GM23338 (cell line): ENCODE results near the gene GALNT7. TPM values are rescaled to one million over a fixed set of nuclear protein-coding genes. Genes with fewer than 3 reads are reported as not detected.

Experiments
- ATAC-seq: fragments of 200-7000 bp; cut with Tn5 transposase; 3 replicates; pipeline ENCODE4 v1.9.1; 2020
- DNase-seq: peaks from one replicate; pipeline ENCODE4 v3.0.0-alpha.2; 2015; ENCODE audit warnings: low spot score
- H2AFZ ChIP-seq: fragments of 200-600 bp; sonication (generic); 2 replicates; pipeline ENCODE4 v1.8.0; 2016; ENCODE audit warnings: antibody characterized with exemption, mild to moderate bottlenecking, moderate library complexity
- H3F3A ChIP-seq: fragments of 200-600 bp; sonication (generic); replicated peaks from 2 replicates; pipeline ENCODE4 v1.8.0; 2017; ENCODE audit warnings: antibody characterized with exemption, mixed run types, low read depth
- H3K27ac ChIP-seq: fragments of 200-600 bp; sonication (generic); 2 replicates; pipeline ENCODE4 v1.6.1; 2016; ENCODE audit warnings: low read depth
- H3K27me3 ChIP-seq: fragments of 200-600 bp; sonication (generic); 2 replicates; pipeline ENCODE4 v1.8.0; 2016; ENCODE audit warnings: mild to moderate bottlenecking, mixed run types, moderate library complexity; ENCODE audit not compliant: insufficient read depth
- H3K36me3 ChIP-seq: fragments of 200-600 bp; sonication (generic); 2 replicates; pipeline ENCODE4 v1.8.0; 2016; ENCODE audit warnings: mild to moderate bottlenecking; ENCODE audit not compliant: insufficient read depth
- H3K4me1 ChIP-seq: fragments of 200-600 bp; sonication (generic); 2 replicates; pipeline ENCODE4 v1.8.0; 2016; ENCODE audit warnings: mild to moderate bottlenecking, moderate library complexity; ENCODE audit not compliant: insufficient read depth
- H3K4me2 ChIP-seq: fragments of 200-600 bp; sonication (generic); 2 replicates; pipeline ENCODE4 v1.7.1; 2017; ENCODE audit warnings: mixed run types
- H3K4me3 ChIP-seq: fragments of 200-600 bp; sonication (generic); 2 replicates; pipeline ENCODE4 v1.6.1; 2016; ENCODE audit warnings: mixed run types
- H3K79me2 ChIP-seq: fragments of 200-600 bp; sonication (generic); replicated peaks from 2 replicates; pipeline ENCODE4 v1.8.0; 2017; ENCODE audit warnings: mild to moderate bottlenecking; ENCODE audit not compliant: insufficient read depth
- H3K9me2 ChIP-seq: fragments of 200-600 bp; sonication (generic); 2 replicates; pipeline ENCODE4 v1.8.0; 2017; ENCODE audit not compliant: insufficient read depth
- H4K20me1 ChIP-seq: fragments of 200-600 bp; sonication (generic); replicated peaks from 2 replicates; pipeline ENCODE4 v1.8.0; 2017; ENCODE audit warnings: mild to moderate bottlenecking; ENCODE audit not compliant: insufficient read depth
- H3K27ac Mint-ChIP-seq: 2 replicates; pipeline ENCODE4 v1.8.0; 2020; ENCODE audit warnings: inconsistent platforms, mild to moderate bottlenecking, moderate library complexity, mixed read lengths
- H3K27me3 Mint-ChIP-seq: 3 replicates; pipeline ENCODE4 v1.8.0; 2022; ENCODE audit warnings: low read depth, mild to moderate bottlenecking, moderate library complexity, mixed read lengths, inconsistent platforms; ENCODE audit not compliant: insufficient read depth, poor library complexity
- H3K36me3 Mint-ChIP-seq: 3 replicates; pipeline ENCODE4 v1.8.0; 2021; ENCODE audit warnings: low read depth, mild to moderate bottlenecking, inconsistent platforms, moderate library complexity, mixed read lengths
- H3K4me1 Mint-ChIP-seq: 3 replicates; pipeline ENCODE4 v1.8.0; 2020; ENCODE audit warnings: mild to moderate bottlenecking, inconsistent platforms, mixed read lengths
- H3K4me3 Mint-ChIP-seq: 3 replicates; pipeline ENCODE4 v1.8.0; 2021; ENCODE audit warnings: moderate library complexity, mild to moderate bottlenecking, inconsistent platforms, mixed read lengths
- H3K9me3 Mint-ChIP-seq: 3 replicates; pipeline ENCODE4 v1.8.0; 2020; ENCODE audit warnings: moderate library complexity, mild to moderate bottlenecking, inconsistent platforms, mixed read lengths
- CREB1 ChIP-seq: fragments of 250-450 bp; sonication (Bioruptor Pico); IDR thresholded peaks from 2 replicates; pipeline ENCODE4 v1.5.0; 2020; ENCODE audit warnings: low read depth, mild to moderate bottlenecking, moderate library complexity
- EZH2 ChIP-seq: fragments of 200-600 bp; sonication (generic); IDR thresholded peaks from one replicate; pipeline ENCODE4 v1.8.0; 2017; ENCODE audit warnings: antibody characterized with exemption, mild to moderate bottlenecking, low read depth; ENCODE audit not compliant: unreplicated experiment
- EZH2phosphoT487 ChIP-seq: fragments of 200-600 bp; sonication (generic); IDR thresholded peaks from one replicate; pipeline ENCODE4 v1.8.1; 2018; ENCODE audit warnings: antibody characterized with exemption; ENCODE audit not compliant: unreplicated experiment
- JUNB ChIP-seq: IDR thresholded peaks from one replicate; pipeline ENCODE4 v1.6.1; 2016; ENCODE audit warnings: antibody characterized with exemption; ENCODE audit not compliant: unreplicated experiment
- NANOG ChIP-seq: IDR thresholded peaks from 2 replicates; pipeline ENCODE4 v1.6.1; 2016; ENCODE audit warnings: antibody characterized with exemption, borderline replicate concordance
- POLR2AphosphoS5 ChIP-seq: IDR thresholded peaks from 2 replicates; pipeline ENCODE4 v1.6.1; 2016; ENCODE audit warnings: antibody characterized with exemption, low read depth
- STAT1 ChIP-seq: IDR thresholded peaks from one replicate; pipeline ENCODE4 v1.6.1; 2016; ENCODE audit warnings: antibody characterized with exemption; ENCODE audit not compliant: unreplicated experiment
- ZNF114 ChIP-seq: fragments of 250-450 bp; sonication (Bioruptor Pico); IDR thresholded peaks from 2 replicates; pipeline ENCODE4 v1.5.0; 2020; ENCODE audit warnings: mild to moderate bottlenecking, moderate library complexity
- ZNF331 ChIP-seq: fragments of 250-450 bp; sonication (Bioruptor Pico); IDR thresholded peaks from 2 replicates; pipeline ENCODE4 v1.5.0; 2020; ENCODE audit warnings: low read depth, mild to moderate bottlenecking, moderate library complexity
- polyA plus RNA-seq: library from polyadenylated mRNA; unstranded; fragments of >200 nt; fragmentation: Nextera tagmentation; extraction: Ambion mirVana; gene quantifications from 2 replicates; pipeline ENCODE4 v1.2.1, GENCODE V29; 2016
- total RNA-seq: library from RNA; depleted of rRNA; stranded (reverse); fragments of >200 nt; shearing (Covaris generic); gene quantifications from 2 replicates; pipeline ENCODE4 v1.2.3, GENCODE V29; 2014
- TF ChIP-seq, protein P1 (sequence below): IDR thresholded peaks from one replicate; pipeline ENCODE4 v1.6.1; 2018; ENCODE audit warnings: antibody characterized with exemption; ENCODE audit not compliant: unreplicated experiment
- TF ChIP-seq, protein P2 (sequence below): IDR thresholded peaks from 2 replicates; pipeline ENCODE4 v1.6.1; 2016; ENCODE audit warnings: antibody characterized with exemption
- TF ChIP-seq, protein P3 (sequence below), 2 experiments: fragments of 200-600 bp in 1 of 2; sonication (generic) in 1 of 2; conservative IDR thresholded peaks; 2 replicates each; pipeline versions ENCODE4 v1.5.1 to v1.6.1; 2016 to 2017; ENCODE audit warnings: antibody characterized with exemption in 2 of 2, low read depth in 2 of 2, mild to moderate bottlenecking in 2 of 2, moderate library complexity in 1 of 2
- TF ChIP-seq, protein P4 (sequence below): fragments of 250-450 bp; sonication (Bioruptor Pico); IDR thresholded peaks from 2 replicates; pipeline ENCODE4 v1.5.0; 2020; ENCODE audit warnings: mild to moderate bottlenecking, moderate library complexity

GALNT7 gene
- total and polyA plus RNA-seq, 2 experiments from 2014 or later = 31.8 to 72.2 TPM

DNA sequence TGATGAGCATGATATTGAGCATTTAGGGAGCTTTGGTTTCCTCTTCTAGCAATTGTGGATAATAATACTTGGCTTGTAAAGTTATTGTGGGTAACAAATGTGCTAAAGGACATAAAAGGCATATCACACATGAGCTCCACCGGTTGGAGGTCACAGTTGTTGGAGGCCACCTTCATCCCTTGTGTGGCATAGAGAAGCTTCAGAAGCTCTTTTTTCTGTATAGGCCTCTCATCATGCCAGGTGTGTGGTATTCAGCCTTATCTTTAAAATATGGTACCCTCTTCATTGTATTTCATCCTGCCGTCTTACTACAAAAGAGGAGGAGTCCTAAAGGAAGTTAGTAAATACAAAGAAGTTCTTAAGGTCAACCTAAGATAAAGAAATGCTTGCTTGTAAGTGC, 99.1 kb downstream of the GALNT7 start:
- H3K9me3 Mint-ChIP-seq = no peaks in the 10 kb centered on the region
- H3K27me3 ChIP-seq = no peaks in the 10 kb centered on the region
- H3K27ac ChIP-seq = no peak overlapping the region
- no peaks in the 10 kb centered on the region for H3K9me2 ChIP-seq
- no peak for ATAC-seq
- no peak overlapping the region for H3K4me3 Mint-ChIP-seq
- peaks cover 40% of the 10 kb centered on the region for H3K4me1 Mint-ChIP-seq
- TF ChIP-seq JUNB = no peak
- TF ChIP-seq, protein P1, sequence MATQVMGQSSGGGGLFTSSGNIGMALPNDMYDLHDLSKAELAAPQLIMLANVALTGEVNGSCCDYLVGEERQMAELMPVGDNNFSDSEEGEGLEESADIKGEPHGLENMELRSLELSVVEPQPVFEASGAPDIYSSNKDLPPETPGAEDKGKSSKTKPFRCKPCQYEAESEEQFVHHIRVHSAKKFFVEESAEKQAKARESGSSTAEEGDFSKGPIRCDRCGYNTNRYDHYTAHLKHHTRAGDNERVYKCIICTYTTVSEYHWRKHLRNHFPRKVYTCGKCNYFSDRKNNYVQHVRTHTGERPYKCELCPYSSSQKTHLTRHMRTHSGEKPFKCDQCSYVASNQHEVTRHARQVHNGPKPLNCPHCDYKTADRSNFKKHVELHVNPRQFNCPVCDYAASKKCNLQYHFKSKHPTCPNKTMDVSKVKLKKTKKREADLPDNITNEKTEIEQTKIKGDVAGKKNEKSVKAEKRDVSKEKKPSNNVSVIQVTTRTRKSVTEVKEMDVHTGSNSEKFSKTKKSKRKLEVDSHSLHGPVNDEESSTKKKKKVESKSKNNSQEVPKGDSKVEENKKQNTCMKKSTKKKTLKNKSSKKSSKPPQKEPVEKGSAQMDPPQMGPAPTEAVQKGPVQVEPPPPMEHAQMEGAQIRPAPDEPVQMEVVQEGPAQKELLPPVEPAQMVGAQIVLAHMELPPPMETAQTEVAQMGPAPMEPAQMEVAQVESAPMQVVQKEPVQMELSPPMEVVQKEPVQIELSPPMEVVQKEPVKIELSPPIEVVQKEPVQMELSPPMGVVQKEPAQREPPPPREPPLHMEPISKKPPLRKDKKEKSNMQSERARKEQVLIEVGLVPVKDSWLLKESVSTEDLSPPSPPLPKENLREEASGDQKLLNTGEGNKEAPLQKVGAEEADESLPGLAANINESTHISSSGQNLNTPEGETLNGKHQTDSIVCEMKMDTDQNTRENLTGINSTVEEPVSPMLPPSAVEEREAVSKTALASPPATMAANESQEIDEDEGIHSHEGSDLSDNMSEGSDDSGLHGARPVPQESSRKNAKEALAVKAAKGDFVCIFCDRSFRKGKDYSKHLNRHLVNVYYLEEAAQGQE = no peak
- TF ChIP-seq POLR2AphosphoS5 = no peak
- TF ChIP-seq STAT1 = no peak
- TF ChIP-seq, protein P2, sequence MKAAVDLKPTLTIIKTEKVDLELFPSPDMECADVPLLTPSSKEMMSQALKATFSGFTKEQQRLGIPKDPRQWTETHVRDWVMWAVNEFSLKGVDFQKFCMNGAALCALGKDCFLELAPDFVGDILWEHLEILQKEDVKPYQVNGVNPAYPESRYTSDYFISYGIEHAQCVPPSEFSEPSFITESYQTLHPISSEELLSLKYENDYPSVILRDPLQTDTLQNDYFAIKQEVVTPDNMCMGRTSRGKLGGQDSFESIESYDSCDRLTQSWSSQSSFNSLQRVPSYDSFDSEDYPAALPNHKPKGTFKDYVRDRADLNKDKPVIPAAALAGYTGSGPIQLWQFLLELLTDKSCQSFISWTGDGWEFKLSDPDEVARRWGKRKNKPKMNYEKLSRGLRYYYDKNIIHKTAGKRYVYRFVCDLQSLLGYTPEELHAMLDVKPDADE = no peak
- TF ChIP-seq CREB1 (CRISPR knock-in tag) = no peak
- TF ChIP-seq EZH2 = no peak
- TF ChIP-seq, protein P3, sequence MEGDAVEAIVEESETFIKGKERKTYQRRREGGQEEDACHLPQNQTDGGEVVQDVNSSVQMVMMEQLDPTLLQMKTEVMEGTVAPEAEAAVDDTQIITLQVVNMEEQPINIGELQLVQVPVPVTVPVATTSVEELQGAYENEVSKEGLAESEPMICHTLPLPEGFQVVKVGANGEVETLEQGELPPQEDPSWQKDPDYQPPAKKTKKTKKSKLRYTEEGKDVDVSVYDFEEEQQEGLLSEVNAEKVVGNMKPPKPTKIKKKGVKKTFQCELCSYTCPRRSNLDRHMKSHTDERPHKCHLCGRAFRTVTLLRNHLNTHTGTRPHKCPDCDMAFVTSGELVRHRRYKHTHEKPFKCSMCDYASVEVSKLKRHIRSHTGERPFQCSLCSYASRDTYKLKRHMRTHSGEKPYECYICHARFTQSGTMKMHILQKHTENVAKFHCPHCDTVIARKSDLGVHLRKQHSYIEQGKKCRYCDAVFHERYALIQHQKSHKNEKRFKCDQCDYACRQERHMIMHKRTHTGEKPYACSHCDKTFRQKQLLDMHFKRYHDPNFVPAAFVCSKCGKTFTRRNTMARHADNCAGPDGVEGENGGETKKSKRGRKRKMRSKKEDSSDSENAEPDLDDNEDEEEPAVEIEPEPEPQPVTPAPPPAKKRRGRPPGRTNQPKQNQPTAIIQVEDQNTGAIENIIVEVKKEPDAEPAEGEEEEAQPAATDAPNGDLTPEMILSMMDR (conservative IDR thresholded peaks at IDR 0.05; ENCODE audit: low read depth in 2 of 2) = no peak
- no peak for TF ChIP-seq ZNF331 (CRISPR knock-in tag)
- no peak for TF ChIP-seq EZH2phosphoT487
- TF ChIP-seq ZNF114 (CRISPR knock-in tag) = no peak
- TF ChIP-seq NANOG = no peak
- TF ChIP-seq, protein P4, sequence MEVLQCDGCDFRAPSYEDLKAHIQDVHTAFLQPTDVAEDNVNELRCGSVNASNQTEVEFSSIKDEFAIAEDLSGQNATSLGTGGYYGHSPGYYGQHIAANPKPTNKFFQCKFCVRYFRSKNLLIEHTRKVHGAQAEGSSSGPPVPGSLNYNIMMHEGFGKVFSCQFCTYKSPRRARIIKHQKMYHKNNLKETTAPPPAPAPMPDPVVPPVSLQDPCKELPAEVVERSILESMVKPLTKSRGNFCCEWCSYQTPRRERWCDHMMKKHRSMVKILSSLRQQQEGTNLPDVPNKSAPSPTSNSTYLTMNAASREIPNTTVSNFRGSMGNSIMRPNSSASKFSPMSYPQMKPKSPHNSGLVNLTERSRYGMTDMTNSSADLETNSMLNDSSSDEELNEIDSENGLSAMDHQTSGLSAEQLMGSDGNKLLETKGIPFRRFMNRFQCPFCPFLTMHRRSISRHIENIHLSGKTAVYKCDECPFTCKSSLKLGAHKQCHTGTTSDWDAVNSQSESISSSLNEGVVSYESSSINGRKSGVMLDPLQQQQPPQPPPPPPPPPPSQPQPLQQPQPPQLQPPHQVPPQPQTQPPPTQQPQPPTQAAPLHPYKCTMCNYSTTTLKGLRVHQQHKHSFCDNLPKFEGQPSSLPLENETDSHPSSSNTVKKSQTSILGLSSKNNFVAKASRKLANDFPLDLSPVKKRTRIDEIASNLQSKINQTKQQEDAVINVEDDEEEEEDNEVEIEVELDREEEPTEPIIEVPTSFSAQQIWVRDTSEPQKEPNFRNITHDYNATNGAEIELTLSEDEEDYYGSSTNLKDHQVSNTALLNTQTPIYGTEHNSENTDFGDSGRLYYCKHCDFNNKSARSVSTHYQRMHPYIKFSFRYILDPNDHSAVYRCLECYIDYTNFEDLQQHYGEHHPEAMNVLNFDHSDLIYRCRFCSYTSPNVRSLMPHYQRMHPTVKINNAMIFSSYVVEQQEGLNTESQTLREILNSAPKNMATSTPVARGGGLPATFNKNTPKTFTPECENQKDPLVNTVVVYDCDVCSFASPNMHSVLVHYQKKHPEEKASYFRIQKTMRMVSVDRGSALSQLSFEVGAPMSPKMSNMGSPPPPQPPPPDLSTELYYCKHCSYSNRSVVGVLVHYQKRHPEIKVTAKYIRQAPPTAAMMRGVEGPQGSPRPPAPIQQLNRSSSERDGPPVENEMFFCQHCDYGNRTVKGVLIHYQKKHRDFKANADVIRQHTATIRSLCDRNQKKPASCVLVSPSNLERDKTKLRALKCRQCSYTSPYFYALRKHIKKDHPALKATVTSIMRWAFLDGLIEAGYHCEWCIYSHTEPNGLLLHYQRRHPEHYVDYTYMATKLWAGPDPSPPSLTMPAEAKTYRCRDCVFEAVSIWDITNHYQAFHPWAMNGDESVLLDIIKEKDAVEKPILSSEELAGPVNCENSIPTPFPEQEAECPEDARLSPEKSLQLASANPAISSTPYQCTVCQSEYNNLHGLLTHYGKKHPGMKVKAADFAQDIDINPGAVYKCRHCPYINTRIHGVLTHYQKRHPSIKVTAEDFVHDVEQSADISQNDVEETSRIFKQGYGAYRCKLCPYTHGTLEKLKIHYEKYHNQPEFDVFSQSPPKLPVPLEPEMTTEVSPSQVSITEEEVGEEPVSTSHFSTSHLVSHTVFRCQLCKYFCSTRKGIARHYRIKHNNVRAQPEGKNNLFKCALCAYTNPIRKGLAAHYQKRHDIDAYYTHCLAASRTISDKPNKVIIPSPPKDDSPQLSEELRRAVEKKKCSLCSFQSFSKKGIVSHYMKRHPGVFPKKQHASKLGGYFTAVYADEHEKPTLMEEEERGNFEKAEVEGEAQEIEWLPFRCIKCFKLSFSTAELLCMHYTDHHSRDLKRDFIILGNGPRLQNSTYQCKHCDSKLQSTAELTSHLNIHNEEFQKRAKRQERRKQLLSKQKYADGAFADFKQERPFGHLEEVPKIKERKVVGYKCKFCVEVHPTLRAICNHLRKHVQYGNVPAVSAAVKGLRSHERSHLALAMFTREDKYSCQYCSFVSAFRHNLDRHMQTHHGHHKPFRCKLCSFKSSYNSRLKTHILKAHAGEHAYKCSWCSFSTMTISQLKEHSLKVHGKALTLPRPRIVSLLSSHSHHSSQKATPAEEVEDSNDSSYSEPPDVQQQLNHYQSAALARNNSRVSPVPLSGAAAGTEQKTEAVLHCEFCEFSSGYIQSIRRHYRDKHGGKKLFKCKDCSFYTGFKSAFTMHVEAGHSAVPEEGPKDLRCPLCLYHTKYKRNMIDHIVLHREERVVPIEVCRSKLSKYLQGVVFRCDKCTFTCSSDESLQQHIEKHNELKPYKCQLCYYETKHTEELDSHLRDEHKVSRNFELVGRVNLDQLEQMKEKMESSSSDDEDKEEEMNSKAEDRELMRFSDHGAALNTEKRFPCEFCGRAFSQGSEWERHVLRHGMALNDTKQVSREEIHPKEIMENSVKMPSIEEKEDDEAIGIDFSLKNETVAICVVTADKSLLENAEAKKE (CRISPR knock-in tag) = no peak
- no peaks in the 10 kb centered on the region; the same call in 1 of the 2 replicates for H4K20me1 ChIP-seq
- H3K79me2 ChIP-seq = peaks cover 92% of the 10 kb centered on the region
- H3F3A ChIP-seq = no peaks in the 10 kb centered on the region
- H3K27ac Mint-ChIP-seq = no peak overlapping the region
- peaks cover 4% of the 10 kb centered on the region for H3K27me3 Mint-ChIP-seq
- H3K4me3 ChIP-seq = no peak overlapping the region
- peaks cover 12% of the 10 kb centered on the region; the same call in 1 of the 2 replicates for H3K4me1 ChIP-seq
- H3K4me2 ChIP-seq = no peak overlapping the region
- DNase-seq = no peak
- no peak overlapping the region for H2AFZ ChIP-seq
- H3K36me3 ChIP-seq = no peaks in the 10 kb centered on the region
- peaks cover 15% of the 10 kb centered on the region; the same call in 2 of the 3 replicates for H3K36me3 Mint-ChIP-seq
